GM12864 (cell line): ENCODE data around the gene SLC6A1.

Experiments
- DNase-seq: peaks from one replicate; pipeline ENCODE4 v3.0.0-alpha.2; 2011; ENCODE audit warnings: low read depth
- H3K4me3 ChIP-seq: 2 replicates; pipeline ENCODE4 v1.5.1; 2011; ENCODE audit warnings: mild to moderate bottlenecking, low read depth, low read length, control low read depth
- TF ChIP-seq, protein P1 (sequence below): IDR thresholded peaks from 2 replicates; pipeline ENCODE4 v1.5.1; 2011; ENCODE audit warnings: low read depth, mild to moderate bottlenecking, moderate library complexity, low read length, control low read depth, inconsistent platforms; ENCODE audit errors: missing control alignments

The SLC6A1 gene

DNA sequence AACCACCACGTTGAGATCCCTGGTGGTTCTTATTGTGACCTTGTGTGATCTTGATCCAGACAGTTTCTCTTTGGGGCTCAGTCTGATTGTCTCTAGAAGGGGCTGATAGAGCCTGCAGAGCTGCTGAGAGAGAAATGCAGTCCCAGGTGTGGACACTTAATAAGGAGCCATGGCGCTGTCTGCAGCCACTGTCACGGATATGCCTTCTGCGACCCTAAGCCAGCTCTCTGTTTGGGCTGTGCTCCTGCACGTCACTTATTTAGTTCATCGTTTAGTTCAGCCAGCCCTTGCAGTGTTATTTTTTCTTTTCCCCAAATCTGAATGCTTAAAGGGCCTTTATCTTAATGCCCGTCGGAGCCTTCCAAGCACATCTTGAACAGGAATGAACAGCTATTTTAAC, 12.0 kb downstream of the SLC6A1 start:
- H3K4me3 ChIP-seq: no peak overlapping the region
- TF ChIP-seq, protein P1, sequence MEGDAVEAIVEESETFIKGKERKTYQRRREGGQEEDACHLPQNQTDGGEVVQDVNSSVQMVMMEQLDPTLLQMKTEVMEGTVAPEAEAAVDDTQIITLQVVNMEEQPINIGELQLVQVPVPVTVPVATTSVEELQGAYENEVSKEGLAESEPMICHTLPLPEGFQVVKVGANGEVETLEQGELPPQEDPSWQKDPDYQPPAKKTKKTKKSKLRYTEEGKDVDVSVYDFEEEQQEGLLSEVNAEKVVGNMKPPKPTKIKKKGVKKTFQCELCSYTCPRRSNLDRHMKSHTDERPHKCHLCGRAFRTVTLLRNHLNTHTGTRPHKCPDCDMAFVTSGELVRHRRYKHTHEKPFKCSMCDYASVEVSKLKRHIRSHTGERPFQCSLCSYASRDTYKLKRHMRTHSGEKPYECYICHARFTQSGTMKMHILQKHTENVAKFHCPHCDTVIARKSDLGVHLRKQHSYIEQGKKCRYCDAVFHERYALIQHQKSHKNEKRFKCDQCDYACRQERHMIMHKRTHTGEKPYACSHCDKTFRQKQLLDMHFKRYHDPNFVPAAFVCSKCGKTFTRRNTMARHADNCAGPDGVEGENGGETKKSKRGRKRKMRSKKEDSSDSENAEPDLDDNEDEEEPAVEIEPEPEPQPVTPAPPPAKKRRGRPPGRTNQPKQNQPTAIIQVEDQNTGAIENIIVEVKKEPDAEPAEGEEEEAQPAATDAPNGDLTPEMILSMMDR: no peak
- DNase-seq: no peak

DNA sequence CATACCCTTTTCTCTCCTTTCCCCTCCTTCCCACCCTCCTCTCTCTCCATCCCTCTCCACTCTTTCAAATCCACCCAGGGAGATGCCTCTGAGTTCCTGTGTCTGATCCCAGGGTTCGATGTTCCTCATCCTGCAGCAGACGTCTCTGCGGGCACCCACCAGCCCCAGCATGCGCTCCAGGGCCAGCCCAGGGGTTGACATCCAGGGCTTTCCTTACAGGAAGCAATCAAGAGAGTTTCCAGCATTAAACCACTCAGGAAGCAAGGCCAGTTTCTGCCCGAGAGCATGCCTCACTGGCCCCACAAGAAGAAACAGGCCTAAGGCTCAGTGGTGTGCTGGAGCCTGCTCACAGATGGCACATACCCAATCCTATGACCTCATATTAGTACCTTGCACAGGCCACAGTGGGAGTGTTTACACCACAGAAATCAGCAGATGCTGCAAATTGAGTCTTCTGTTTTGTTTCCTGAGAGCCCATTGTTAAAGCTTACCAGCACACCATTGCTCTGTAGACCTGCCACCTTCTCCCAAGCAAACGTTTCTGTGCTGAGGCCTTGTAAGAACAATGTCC, 13.2 kb downstream of the SLC6A1 start:
- DNase-seq: no peak
- H3K4me3 ChIP-seq: no peak overlapping the region
- TF ChIP-seq, protein P1: no peak

DNA sequence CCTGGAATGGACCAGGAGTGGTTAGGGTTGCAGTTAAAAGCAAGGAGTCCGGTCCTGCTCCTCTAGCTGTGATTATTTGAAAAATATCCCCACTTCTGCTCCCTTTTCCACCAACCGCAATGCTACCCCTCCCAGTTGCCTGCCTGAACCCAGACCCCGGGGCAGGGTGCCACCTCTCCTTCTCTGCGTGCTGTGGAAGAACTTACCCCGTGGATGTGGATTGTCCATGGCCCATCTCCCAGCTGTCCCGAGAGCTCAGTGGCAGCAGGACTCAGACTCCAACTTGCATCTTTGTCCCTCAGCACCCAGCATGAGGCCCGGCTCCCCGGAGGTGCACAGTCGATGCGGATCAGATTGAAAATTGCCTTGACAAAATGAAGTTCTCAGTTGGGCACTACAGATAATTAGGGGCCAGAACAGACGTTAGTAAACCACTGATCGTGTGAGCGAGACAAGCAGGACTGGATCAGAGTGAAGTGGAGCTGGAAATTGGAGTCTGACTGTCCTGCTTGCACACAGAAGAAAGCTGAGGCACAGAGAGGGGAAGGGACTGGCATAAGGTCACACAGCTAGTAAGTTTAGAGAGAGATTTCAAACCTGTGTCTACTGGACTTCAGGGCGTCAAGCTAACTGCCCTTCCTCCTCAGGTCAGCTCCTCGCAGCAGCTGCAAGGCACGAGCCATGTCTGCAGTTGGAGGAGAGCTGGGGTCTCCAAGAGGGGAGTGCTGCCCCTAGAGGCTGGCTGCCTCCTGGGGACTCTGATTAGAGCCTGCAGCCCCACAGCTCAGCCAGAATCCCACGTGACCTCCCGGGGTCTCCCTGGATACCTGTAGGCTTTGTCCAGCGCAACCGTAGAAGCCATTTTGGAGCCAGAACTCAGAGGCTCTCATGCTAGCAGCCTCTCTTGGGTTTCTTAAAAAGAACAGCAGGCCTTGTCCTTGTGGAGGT, 14.7 kb downstream of the SLC6A1 start:
- no peak overlapping the region for H3K4me3 ChIP-seq
- TF ChIP-seq, protein P1: no peak
- no peak for DNase-seq

DNA sequence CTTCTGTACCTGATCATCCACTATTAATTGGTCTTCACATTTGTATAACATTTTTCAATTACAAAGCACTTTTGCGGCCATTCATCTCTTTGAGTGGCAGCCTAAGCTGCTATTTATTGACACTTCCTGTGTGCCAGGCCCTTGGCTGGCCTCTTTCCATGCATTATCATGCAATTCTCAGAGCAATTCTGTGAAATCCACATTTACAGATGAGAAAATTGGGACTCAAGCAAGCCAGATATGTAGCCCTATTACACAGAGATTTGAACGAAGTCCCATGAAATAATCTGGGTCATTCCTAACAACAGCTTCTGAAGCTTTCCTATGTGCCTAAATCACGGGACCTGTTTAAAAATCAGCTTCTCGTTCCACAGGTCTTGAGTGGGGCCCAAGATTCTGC, 17.4 kb downstream of the SLC6A1 start:
- DNase-seq: no peak
- TF ChIP-seq, protein P1: no peak
- H3K4me3 ChIP-seq: no peak overlapping the region

DNA sequence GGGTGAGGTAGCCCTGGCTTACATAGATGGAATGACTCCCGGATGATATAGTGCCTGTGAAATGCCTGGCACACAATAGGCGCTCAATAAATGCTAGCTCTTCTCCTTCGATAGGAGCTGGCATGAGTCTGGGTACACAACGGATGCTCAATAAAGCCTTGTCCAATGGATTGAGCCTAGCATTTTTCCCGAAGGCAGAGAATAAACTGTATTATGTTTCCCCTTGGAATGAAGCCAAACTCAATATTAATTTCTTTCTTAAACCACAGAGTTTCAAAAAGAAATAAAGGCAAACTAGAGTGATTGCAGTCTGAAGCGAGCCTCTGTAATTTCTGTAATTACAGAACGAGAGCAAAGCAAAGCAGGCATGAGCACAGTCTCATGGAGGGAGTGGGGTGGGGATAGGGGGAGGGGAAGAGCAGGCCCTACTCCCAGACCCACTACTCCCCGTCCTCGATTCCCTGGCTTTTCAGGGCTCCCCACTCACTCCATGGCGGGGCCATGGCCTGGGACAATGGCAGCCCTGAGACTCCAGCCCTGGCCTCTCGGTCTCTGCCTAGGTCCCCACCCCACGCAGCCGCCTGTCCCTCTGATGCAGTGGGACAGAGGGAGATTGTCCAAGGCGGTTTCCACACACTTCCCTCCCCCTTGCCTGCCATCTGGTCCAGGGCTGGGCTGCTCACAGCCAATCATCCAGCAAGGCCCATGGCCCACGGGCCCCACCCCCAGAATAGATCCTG, 18.0 kb downstream of the SLC6A1 start:
- H3K4me3 ChIP-seq: no peak overlapping the region
- no peak for DNase-seq
- TF ChIP-seq, protein P1: no peak

DNA sequence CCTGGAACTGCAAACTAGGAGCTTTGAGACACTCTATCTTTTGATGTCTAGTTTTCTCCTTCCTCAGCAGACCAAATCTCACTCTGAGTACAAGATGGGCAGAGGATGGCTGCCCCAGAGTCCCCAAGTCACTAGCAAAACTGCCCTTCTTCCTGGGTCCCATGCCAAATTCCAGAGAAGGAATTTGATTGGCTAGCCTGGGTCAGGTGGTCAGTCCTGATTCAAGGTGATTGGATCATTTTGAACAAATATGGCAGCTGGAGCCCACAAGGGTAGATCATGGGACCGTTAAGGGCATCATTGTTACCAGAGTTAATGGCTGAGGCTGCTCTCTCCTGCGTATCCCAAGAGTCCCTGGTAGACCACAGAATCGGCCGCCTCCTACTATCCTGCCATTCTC, 21.7 kb downstream of the SLC6A1 start:
- DNase-seq: no peak
- H3K4me3 ChIP-seq: no peak overlapping the region
- TF ChIP-seq, protein P1: no peak
